Measurements from ENCODE around the gene SHE.

- TF ChIP-seq CTCF (conservative IDR thresholded peaks at IDR 0.05 in 1 of 2, IDR thresholded peaks at IDR 0.05 in 1 of 2; ENCODE audit: low read depth in 1 of 2, low read length in 2 of 2) (no peak), EZH2 (IDR thresholded peaks at IDR 0.05; ENCODE audit: low read length, missing control alignments) (no peak)
Measured at GRCh38 chr1:154441241-154441888, 60.8 kb downstream of the SHE start.

All from fibroblast of lung (primary cell).